Panc1 (cell line): ENCODE data around the gene CUL1. TPM values are rescaled to one million over a fixed set of nuclear protein-coding genes. Genes with fewer than 3 reads are reported as not detected.
A peak's percentile ranks its signal among the peaks of the same experiment; 100 is the strongest.

Source experiments
- ATAC-seq: fragments of 200-7000 bp; cut with Tn5 transposase; 2 replicates; pipeline ENCODE4 v1.9.1; 2020; ENCODE audit warnings: mild to moderate bottlenecking, moderate library complexity
- BruUV-seq: library from RNA; stranded (reverse); fragments of 400-500 nt; replicated peaks from 2 replicates; lab custom pipeline; 2021; lab: Mats Ljungman, UMichigan
- CTCF ChIA-PET: fragments of 300-600 bp; sonication (Branson Sonifier 250); formaldehyde crosslinking; loops from one replicate; lab custom pipeline; 2022; ENCODE audit warnings: antibody characterized with exemption; lab: Charles Lee
- POLR2A ChIA-PET: fragments of 300-600 bp; sonication (Branson Sonifier 250); formaldehyde crosslinking; loops from one replicate; lab custom pipeline; 2022; ENCODE audit warnings: antibody characterized with exemption; lab: Charles Lee
- DNase-seq: peaks from one replicate; pipeline ENCODE4 v3.0.0-alpha.2; 2010; ENCODE audit warnings: low read depth, low spot score
- H3K27ac ChIP-seq: 2 replicates; pipeline ENCODE4 v1.5.1; 2011; ENCODE audit warnings: mild to moderate bottlenecking, low read length, inconsistent platforms
- H3K27me3 ChIP-seq: fragments of 200-500 bp; sonication (Bioruptor generic); 2 replicates; pipeline ENCODE4 v1.6.0; 2014; ENCODE audit warnings: low read length, inconsistent platforms; ENCODE audit not compliant: control insufficient read depth, insufficient read depth
- H3K36me3 ChIP-seq: fragments of 200-500 bp; sonication (Bioruptor generic); 2 replicates; pipeline ENCODE4 v1.5.1; 2014; ENCODE audit warnings: inconsistent platforms, mild to moderate bottlenecking, low read length, moderate library complexity; ENCODE audit not compliant: control insufficient read depth, insufficient read depth
- H3K4me1 ChIP-seq: 2 replicates; pipeline ENCODE4 v1.5.1; 2011; ENCODE audit warnings: inconsistent platforms, mild to moderate bottlenecking, low read length, moderate library complexity; ENCODE audit not compliant: control insufficient read depth, insufficient read depth
- H3K4me3 ChIP-seq, 2 experiments: 2 replicates each; pipeline ENCODE4 v1.5.1; 2011 to 2012; ENCODE audit warnings: low read depth in 2 of 2, low read length in 2 of 2, mild to moderate bottlenecking in 2 of 2, inconsistent platforms in 1 of 2, moderate library complexity in 1 of 2
- H3K9me3 ChIP-seq: fragments of 200-500 bp; sonication (Bioruptor generic); 2 replicates; pipeline ENCODE4 v1.5.1; 2014; ENCODE audit warnings: low read depth, mild to moderate bottlenecking, inconsistent platforms, low read length, moderate library complexity; ENCODE audit not compliant: control insufficient read depth, insufficient read depth
- CTCF ChIP-seq: fragments of 450-650 bp; IDR thresholded peaks from 2 replicates; pipeline ENCODE4 v1.5.1; 2017; ENCODE audit warnings: mild to moderate bottlenecking
- REST ChIP-seq, 2 experiments: IDR thresholded peaks; 2 replicates each; pipeline ENCODE4 v1.6.1; 2011 to 2012; ENCODE audit warnings: low read depth in 2 of 2, control low read depth in 1 of 2, low read length in 1 of 2, mild to moderate bottlenecking in 1 of 2, moderate library complexity in 1 of 2; ENCODE audit not compliant: insufficient read depth in 1 of 2
- SIN3A ChIP-seq: IDR thresholded peaks from 2 replicates; pipeline ENCODE4 v1.6.1; 2012; ENCODE audit warnings: low read depth, mild to moderate bottlenecking, low read length, moderate library complexity, borderline replicate concordance; ENCODE audit not compliant: insufficient read depth
- TCF7L2 ChIP-seq: IDR thresholded peaks from 2 replicates; pipeline ENCODE4 v1.6.1; 2011; ENCODE audit warnings: mild to moderate bottlenecking, low read depth, low read length, inconsistent platforms
- in situ Hi-C: cut with HindIII; loops from 2 replicates; pipeline ENCODE4 v1.10.0; 2016; ENCODE audit warnings: low sequenced_read_pairs, low pct_unique_long_range_greater_than_20kb
- intact Hi-C: fragments of 100-400 bp; cut with micrococcal nuclease; formaldehyde crosslinking; loops from one replicate; pipeline ENCODE4 v1.10.0; 2022; ENCODE audit not compliant: unreplicated experiment
- total RNA-seq: library from RNA; stranded (reverse); gene quantifications from one replicate; pipeline ENCODE4 v1.2.1, GENCODE V29; 2021; ENCODE audit not compliant: unreplicated experiment

The CUL1 gene
- total RNA-seq, 1 experiment from 2014 or later, result 60.6 TPM

GRCh38 chr7:148704970-148705369 lies 6.3 kb downstream of the CUL1 start:
- H3K27me3 ChIP-seq, result no peaks in the 10 kb centered on the region
- H3K27ac ChIP-seq, result no peak overlapping the region
- DNase-seq, result no peak
- BruUV-seq, result no TSS peak
- 0 out of 2 replicates have a peak, but pooled peaks cover 2% of the 10 kb centered on the region for H3K36me3 ChIP-seq
- H3K9me3 ChIP-seq, result no peaks in the 10 kb centered on the region
- ChIA-PET CTCF (no interaction called here), POLR2A (no interaction called here)
- peaks cover 62% of the 10 kb centered on the region for H3K4me1 ChIP-seq
- no peak for ATAC-seq
- in situ Hi-C loops, result loop anchor here (10.0 kb wide), 1 partner anchor 240 kb away; no protein-coding TSS in a partner anchor
- no peak overlapping the region for H3K4me3 ChIP-seq
- TF ChIP-seq SIN3A (no peak), CTCF (no peak), REST (IDR thresholded peaks at IDR 0.05; ENCODE audit: insufficient read depth in 1 of 2, low read depth in 2 of 2, low read length in 1 of 2) (no peak)
- intact Hi-C loops, result no loop called here

GRCh38 chr7:148706368-148706767 lies 7.7 kb downstream of the CUL1 start:
- no peaks in the 10 kb centered on the region for H3K9me3 ChIP-seq
- H3K27ac ChIP-seq, result no peak overlapping the region
- H3K36me3 ChIP-seq, result no peaks in the 10 kb centered on the region
- ChIA-PET POLR2A (no interaction called here), CTCF (no interaction called here)
- H3K4me3 ChIP-seq, result no peak overlapping the region
- H3K4me1 ChIP-seq, result peaks cover 52% of the 10 kb centered on the region
- TF ChIP-seq SIN3A (no peak), TCF7L2 (no peak), CTCF (no peak)
- in situ Hi-C loops, result loop anchor here (10.0 kb wide), 1 partner anchor 238 kb away; no protein-coding TSS in a partner anchor
- BruUV-seq, result no TSS peak
- DNase-seq, result no peak
- intact Hi-C loops, result no loop called here
- H3K27me3 ChIP-seq, result no peaks in the 10 kb centered on the region
- 0 out of 2 replicates have a peak, but pooled peaks have one; percentile 12 for ATAC-seq
